GM13977 (cell line): ENCODE results near the gene CCDC24.

Experiments
- DNase-seq: peaks from one replicate; pipeline ENCODE4 v3.0.0; 2012; ENCODE audit warnings: low spot score
- CTCF ChIP-seq: IDR thresholded peaks from 2 replicates; pipeline ENCODE4 v1.5.1; 2012; ENCODE audit warnings: mild to moderate bottlenecking, control low read depth; ENCODE audit not compliant: insufficient read depth; ENCODE audit errors: extremely low read depth, missing control alignments
- in situ Hi-C: fragments of 300-500 bp; cut with MboI; formaldehyde crosslinking; loops from one replicate; pipeline ENCODE4 v1.12.0; 2022; ENCODE audit warnings: low sequenced_read_pairs, low pct_unique_long_range_greater_than_20kb, mixed read lengths, inconsistent platforms; ENCODE audit not compliant: unreplicated experiment

CCDC24 gene

GRCh38 chr1:43990271-43991199, 864 bp upstream of the CCDC24 start:
- in situ Hi-C loops: no loop called here
- no peak for DNase-seq
- TF ChIP-seq CTCF: peak; percentile 25

GRCh38 chr1:43991200-43991475, 261 bp upstream of the CCDC24 start:
- DNase-seq: no peak
- in situ Hi-C loops: no loop called here
- no peak for TF ChIP-seq CTCF

- TF ChIP-seq CTCF: no peak
- DNase-seq: no peak
Observed at GRCh38 chr1:43992232-43992995, 1.0 kb downstream of the CCDC24 start.

GRCh38 chr1:43993206-43993914, 2.0 kb downstream of the CCDC24 start:
- no peak for TF ChIP-seq CTCF
- no peak for DNase-seq
- in situ Hi-C loops: no loop called here

More at GRCh38 chr1:43992232-43992995, 1.0 kb downstream of the CCDC24 start:
- in situ Hi-C loops: no loop called here

- no peak for DNase-seq
- TF ChIP-seq CTCF: no peak
- in situ Hi-C loops: no loop called here
Observed at GRCh38 chr1:43994071-43994470, 2.7 kb downstream of the CCDC24 start.
